HG02943 (cell line): ENCODE measurements around the gene PER1.
A peak's percentile ranks its signal among the peaks of the same experiment; 100 is the strongest.

Experiments
- ATAC-seq: cut with Tn5 transposase; IDR thresholded peaks from one replicate; pipeline ENCODE4 v1.9.1; 2021; ENCODE audit warnings: mild to moderate bottlenecking, low read depth, moderate library complexity; ENCODE audit not compliant: unreplicated experiment

Gene PER1

DNA sequence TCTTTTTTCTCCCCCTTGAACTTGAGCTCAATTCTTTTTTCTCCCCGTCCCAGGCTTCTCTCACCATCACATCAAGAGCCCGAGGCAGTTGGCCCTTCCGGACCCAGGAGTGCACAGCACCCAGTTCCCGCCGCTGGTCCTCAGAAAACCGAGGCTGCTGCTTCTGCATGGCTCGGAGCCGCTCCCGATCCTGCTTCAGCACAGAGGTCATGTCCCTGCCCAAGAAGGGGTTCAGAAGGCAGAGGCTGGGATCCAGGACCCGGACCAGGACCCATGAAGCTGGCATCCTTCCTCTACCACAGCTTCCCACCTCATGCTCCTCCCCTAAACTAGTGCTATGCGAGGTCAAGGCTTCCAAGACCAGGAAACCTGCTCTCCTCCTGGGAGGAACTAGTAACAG, 10.5 kb downstream of the PER1 start:
- ATAC-seq, result no peak

GRCh38 chr17:8141045-8141444, 11.2 kb downstream of the PER1 start:
- ATAC-seq, result no peak

- ATAC-seq, result no peak
These were observed 11.9 kb downstream of the PER1 start for GRCh38 chr17:8140065-8141029.

DNA sequence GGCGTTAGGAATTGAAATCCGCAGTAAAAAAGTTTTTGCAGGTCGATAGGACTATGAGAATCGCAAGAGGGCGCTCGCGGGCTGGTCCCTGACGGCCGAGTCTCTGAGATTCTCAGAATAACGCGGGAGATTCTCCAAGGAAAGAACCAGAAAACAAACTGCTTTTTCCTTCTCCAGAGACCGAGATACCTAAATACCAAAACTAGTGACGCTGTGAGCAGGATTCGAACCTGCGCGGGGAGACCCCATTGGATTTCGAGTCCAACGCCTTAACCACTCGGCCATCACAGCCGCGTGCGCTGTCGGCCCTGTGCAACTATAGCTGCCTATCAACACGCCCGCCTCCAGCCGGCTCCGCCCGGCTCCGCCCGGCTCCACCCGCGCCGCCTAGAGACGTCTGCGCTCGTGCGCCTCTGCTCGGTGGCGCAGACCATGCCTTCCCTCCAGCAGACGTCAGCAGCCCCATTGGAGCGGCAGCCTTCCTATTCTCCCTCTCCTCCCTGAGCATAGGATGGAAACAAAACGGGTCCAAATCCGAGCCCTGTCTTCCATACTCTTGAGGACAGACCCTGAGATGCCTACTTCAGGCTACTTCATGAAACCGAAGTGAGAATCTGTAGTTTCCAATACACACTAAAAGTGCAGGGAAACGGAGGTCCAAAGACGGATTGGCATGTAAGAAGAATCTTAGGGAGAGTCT, 13.4 kb downstream of the PER1 start:
- ATAC-seq, result peak; percentile 74

DNA sequence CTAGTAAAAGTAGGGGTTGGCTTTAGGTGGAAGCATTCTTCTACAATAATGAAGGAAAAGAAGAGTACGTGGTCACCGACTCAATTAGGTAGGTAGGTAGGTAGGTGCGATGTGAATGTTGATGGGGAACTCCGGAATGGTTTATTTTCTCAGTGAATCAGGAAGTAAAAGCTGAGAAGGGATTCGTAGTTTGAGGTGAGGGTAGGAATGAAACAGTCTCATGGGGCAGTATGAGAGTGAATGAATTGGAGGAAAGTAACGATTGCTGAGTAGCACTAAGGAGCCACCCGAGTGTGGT, 13.9 kb downstream of the PER1 start:
- no peak for ATAC-seq

DNA sequence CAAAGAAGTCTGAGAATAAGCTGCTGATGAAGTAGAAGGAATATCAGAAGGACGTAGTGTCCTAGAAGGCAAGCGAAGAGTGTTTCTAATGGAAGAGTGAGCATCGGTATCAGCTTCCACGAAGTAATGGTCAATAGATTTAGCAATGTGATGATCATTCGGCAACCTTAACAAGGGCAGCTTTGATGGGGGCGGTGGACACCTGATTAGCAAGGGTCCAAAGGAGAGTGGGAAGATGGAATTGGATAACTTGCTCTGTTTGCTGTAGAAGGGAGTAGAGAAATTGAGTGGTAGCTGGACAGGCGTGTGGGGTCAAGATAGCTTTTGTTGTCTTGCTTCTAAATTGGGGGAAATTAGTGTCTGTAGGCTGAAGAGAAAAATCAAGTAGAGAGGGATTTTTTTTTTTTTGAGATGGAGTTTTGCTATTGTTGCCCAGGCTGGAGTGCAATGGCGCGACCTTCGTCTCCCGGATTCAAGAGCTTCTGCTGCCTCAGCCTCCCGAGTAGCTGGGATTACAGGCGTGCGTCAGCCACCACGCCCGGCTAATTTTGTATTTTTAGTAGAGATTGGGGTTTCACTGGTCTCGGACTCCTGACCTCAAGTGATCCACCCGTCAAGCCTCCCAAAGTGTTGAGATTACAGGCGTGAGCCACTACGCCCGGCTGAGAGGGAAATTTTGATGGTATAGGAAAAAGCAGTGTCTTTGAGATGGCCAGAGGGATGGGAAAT, 14.4 kb downstream of the PER1 start:
- ATAC-seq, result no peak

DNA sequence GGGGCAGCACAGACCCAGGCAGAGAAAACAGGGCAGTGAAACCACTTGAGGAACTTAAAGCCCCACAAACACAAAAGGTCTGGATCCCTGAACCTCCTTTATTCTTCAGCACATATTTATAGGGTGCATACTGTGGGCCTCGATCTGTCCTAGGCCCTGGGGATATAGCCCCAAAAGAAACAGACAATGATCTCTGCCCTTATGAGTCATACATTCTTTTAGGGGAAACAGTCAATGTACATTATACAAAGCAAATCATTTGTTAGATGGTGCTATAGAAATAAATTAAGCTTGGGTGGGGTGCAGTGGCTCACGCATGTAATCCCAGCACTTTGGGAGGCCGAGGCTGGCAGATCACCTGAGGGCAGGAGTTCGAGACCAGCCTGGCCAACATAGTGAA, 18.3 kb downstream of the PER1 start:
- no peak for ATAC-seq

DNA sequence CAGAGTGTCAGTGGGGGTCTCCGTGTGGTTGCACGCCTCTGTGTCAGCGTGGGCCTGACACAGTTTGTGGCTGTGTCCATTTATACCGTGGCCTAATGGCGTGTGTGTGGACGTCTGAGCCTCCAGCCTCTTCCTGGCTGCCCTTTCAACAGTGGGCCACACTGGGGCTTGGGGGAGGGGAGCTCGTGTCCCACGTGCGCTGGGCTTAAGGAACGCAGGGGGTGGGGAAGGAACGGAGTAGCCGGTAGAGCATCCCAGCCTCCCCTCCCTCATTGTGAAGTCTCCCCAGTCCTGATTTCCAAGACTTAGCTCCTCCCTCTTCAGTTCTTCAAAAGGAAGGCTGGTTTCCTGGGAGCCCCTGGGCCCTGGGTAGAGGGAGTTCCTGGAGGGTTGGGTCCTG, 18.8 kb downstream of the PER1 start:
- ATAC-seq, result no peak

GRCh38 chr17:8131844-8132441, 20.3 kb downstream of the PER1 start:
- ATAC-seq, result no peak

- ATAC-seq, result no peak
These were observed 23.9 kb downstream of the PER1 start for GRCh38 chr17:8128125-8128784.

- no peak for ATAC-seq
These were observed 25.6 kb downstream of the PER1 start for GRCh38 chr17:8126491-8127066.

GRCh38 chr17:8125947-8126490, 26.2 kb downstream of the PER1 start:
- ATAC-seq, result no peak

DNA sequence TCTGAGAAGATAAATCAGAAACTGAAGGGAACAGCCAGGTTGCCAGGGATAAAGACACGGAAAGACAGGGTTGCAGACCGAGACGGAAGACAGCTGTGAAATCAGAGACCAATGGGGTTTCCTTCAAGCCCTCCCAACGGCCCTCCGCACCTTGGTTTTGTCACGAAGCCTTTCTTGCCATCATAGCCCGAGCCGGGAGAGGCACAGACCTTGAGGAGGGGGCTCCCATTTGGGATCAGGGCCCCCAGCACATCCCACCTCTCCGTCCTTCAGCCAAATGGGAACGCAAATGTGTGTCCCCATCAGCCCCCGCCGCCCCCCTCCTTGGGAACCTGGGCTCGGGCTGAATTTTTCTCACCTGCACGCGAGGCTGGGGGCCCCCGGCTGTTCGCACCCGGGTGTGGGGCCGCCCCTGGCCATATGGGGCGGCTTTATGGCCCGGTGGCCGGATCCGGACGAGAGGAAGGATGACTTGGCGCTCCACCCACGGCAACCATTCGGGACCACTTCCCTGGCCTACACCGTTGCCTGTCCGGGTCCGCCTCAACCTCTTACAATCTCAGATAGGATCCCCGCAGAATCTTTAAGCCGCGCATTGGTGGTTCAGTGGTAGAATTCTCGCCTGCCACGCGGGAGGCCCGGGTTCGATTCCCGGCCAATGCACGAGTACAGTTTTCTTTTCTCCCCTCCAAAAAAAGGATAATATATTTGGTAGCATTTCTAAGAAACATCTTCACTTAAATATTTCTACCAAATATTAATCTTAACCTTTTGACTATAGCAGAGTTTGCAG, 26.9 kb downstream of the PER1 start:
- ATAC-seq, result no peak

DNA sequence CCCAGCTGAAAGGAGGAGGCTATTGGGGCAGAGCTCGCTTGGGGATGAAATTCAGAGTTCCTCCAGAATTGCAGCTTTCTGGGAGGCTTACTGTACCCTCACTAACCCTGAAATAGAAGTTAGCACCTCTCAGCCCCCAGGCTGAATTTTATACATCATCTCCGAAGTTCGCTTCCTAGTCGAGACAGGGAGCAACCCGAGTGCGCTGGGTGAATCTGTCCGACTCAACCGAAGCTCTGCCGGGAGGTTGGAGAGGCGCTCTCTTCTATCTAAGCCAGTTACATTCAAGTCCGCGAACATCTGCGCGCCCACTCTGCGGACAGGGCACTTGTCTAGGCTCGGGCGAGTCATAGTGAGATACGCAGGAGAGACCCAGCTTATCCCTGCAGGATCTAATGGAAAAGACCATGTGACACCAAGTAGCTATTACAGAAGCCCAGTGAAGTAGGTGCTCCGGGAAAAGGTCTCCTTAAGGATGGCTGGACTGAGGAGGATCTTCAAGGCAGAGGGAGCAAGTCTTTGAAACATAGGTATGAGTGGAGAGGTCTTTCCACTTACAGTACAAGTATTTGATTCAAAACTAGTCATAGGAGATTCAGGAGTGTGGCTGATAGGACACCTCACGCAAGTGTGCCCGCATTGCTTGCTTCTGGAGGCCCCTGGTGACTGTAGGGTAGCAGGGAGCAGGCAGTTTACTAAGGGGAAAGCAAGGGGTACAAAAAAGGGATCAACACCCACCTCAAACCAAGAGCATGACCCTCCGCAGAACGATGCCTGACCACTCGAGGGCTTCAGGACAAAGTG, 27.7 kb downstream of the PER1 start:
- no peak for ATAC-seq

DNA sequence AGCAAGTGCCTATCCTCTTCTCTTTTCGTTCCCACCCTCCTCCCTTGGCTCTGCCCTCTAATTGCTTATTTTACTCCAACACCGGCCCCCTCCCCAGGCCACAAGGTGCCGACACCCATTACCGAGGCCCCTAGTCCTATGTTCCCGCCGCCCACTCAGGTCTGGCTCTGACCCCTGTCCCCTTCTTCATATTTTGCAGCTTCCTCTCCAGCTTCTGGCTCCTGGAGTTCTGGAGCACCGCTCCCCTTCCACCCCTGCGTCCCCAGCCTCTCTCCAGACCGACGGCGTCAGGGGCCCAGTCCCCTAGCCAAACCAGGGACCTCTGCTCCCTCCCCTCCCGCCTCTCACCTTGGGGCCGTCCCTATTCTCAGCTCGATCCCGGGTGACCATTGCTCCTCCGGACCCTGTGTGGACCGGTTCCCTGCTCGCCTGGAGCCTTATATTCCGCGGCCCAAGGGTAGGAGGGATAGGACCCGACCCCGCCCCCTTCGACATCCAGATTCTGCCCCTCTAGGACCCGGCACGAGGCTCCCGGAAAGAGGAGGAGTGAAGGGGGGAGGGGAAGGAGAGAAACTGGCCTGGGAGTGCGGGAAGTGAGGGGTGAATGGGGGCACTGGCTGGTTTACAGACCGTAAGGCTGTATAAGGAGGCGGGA, 28.4 kb downstream of the PER1 start, which contains the start of gene HES7:
TSS of gene HES7 (minus strand) at position 412 of the 655 bp plus-strand sequence. CDS start at position 390, 22 bp downstream.
- ATAC-seq, result no peak

- no peak for ATAC-seq
These were observed 29.1 kb downstream of the PER1 start for GRCh38 chr17:8122924-8123694.

- ATAC-seq, result no peak
These were observed 29.7 kb downstream of the PER1 start for GRCh38 chr17:8122422-8122923.
